GM18867 (cell line): ENCODE results near the gene PEX10.
"Not testable (repeated sequence)": the region's sequence is repeated elsewhere in the genome, so short reads cannot be mapped to it uniquely, and the experiment has no call there.

Experiments
- ATAC-seq: cut with Tn5 transposase; IDR thresholded peaks from one replicate; pipeline ENCODE4 v1.9.1; 2021; ENCODE audit warnings: mild to moderate bottlenecking, moderate library complexity; ENCODE audit not compliant: unreplicated experiment

PEX10 gene

GRCh38 chr1:2412395-2412772, at the start of gene PEX10:
Gene PEX10 (minus strand): TSS chr1:2412564. CDS start chr1:2412502, 62 bp downstream.
- ATAC-seq, result peak; percentile 83

GRCh38 chr1:2460996-2461751, 48.8 kb upstream of the PEX10 start:
- ATAC-seq, result no peak

GRCh38 chr1:2460203-2460602, 47.8 kb upstream of the PEX10 start:
- no peak for ATAC-seq

- no peak for ATAC-seq
These were observed 47.4 kb upstream of the PEX10 start for GRCh38 chr1:2459757-2460156.

GRCh38 chr1:2459102-2459753, 46.9 kb upstream of the PEX10 start:
- ATAC-seq, result not testable (repeated sequence)

GRCh38 chr1:2458687-2459086, 46.3 kb upstream of the PEX10 start:
- no peak for ATAC-seq

- no peak for ATAC-seq
These were observed 45.1 kb upstream of the PEX10 start for GRCh38 chr1:2457444-2457843.

- ATAC-seq, result no peak
These were observed 43.4 kb upstream of the PEX10 start for GRCh38 chr1:2455757-2456156.

GRCh38 chr1:2454227-2454626, 41.9 kb upstream of the PEX10 start:
- no peak for ATAC-seq

- no peak for ATAC-seq
These were observed 40.6 kb upstream of the PEX10 start for GRCh38 chr1:2452932-2453315.

- no peak for ATAC-seq
These were observed 40.0 kb upstream of the PEX10 start for GRCh38 chr1:2452201-2452931.

GRCh38 chr1:2451741-2452140, 39.4 kb upstream of the PEX10 start:
- ATAC-seq, result no peak

GRCh38 chr1:2449636-2450454, 37.5 kb upstream of the PEX10 start:
- ATAC-seq, result no peak

- no peak for ATAC-seq
These were observed 35.7 kb upstream of the PEX10 start for GRCh38 chr1:2448098-2448445.

GRCh38 chr1:2447276-2448097, 35.1 kb upstream of the PEX10 start:
- no peak for ATAC-seq

GRCh38 chr1:2446861-2447260, 34.5 kb upstream of the PEX10 start:
- ATAC-seq, result no peak

GRCh38 chr1:2446394-2446793, 34.0 kb upstream of the PEX10 start:
- ATAC-seq, result no peak

- no peak for ATAC-seq
These were observed 33.5 kb upstream of the PEX10 start for GRCh38 chr1:2445823-2446215.

GRCh38 chr1:2445162-2445822, 32.9 kb upstream of the PEX10 start:
- ATAC-seq, result no peak

GRCh38 chr1:2444138-2444591, 31.8 kb upstream of the PEX10 start:
- ATAC-seq, result no peak
